Measurements from ENCODE around the gene EIF4A2.

Gene EIF4A2

GRCh38 chr3:186757686-186758220 lies 25.6 kb upstream of the EIF4A2 start:
- TF ChIP-seq, protein P1, sequence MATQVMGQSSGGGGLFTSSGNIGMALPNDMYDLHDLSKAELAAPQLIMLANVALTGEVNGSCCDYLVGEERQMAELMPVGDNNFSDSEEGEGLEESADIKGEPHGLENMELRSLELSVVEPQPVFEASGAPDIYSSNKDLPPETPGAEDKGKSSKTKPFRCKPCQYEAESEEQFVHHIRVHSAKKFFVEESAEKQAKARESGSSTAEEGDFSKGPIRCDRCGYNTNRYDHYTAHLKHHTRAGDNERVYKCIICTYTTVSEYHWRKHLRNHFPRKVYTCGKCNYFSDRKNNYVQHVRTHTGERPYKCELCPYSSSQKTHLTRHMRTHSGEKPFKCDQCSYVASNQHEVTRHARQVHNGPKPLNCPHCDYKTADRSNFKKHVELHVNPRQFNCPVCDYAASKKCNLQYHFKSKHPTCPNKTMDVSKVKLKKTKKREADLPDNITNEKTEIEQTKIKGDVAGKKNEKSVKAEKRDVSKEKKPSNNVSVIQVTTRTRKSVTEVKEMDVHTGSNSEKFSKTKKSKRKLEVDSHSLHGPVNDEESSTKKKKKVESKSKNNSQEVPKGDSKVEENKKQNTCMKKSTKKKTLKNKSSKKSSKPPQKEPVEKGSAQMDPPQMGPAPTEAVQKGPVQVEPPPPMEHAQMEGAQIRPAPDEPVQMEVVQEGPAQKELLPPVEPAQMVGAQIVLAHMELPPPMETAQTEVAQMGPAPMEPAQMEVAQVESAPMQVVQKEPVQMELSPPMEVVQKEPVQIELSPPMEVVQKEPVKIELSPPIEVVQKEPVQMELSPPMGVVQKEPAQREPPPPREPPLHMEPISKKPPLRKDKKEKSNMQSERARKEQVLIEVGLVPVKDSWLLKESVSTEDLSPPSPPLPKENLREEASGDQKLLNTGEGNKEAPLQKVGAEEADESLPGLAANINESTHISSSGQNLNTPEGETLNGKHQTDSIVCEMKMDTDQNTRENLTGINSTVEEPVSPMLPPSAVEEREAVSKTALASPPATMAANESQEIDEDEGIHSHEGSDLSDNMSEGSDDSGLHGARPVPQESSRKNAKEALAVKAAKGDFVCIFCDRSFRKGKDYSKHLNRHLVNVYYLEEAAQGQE (IDR thresholded peaks at IDR 0.05; ENCODE audit: low read depth) = no peak
- TF ChIP-seq CREB1 (IDR thresholded peaks at IDR 0.05; ENCODE audit: low read depth) = no peak
- no peak for TF ChIP-seq TAF1 (IDR thresholded peaks at IDR 0.05; ENCODE audit: low read depth)
- TF ChIP-seq EP300 (IDR thresholded peaks at IDR 0.05; ENCODE audit: borderline replicate concordance) = no peak
- no peak for TF ChIP-seq TEAD4 (IDR thresholded peaks at IDR 0.05)
- no peak for TF ChIP-seq YY1 (IDR thresholded peaks at IDR 0.05; ENCODE audit: low read depth)
- no peak for TF ChIP-seq CEBPB (IDR thresholded peaks at IDR 0.05)

DNA sequence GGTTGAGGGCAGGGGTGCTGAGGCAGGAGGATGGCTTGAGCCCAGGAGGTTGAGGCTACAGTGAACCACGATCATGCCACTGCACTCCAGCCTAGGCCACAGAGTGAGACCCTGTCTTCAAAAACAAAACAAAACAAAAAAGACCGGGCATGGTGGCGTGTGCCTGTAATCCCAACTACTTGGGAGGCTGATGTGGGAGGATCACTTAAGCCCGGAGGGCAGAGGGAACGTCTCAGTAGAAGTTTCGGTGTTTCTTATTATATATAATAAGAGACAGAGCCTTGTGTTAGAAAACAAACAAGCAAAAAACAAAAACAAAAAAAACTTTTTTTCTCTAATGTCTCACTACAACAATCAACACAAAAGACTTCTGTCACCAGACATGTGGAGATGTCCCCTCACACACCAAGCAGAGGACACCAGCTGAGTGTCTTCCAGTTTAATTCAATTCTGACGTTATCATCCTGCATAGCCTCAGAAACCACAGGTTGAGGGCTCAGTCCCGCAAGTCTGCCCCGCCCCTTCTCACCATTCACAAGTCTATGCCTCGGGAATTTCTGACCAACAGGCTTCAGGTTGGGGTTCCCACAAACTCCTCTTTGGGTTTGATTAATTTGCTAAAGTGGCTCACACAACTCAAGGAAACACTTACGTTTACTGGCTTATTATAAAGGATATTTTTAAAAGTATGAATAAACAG lies 24.0 kb upstream of the EIF4A2 start:
- TF ChIP-seq TAF1 (IDR thresholded peaks at IDR 0.05; ENCODE audit: low read depth) (no peak), TCF12 (IDR thresholded peaks at IDR 0.05; ENCODE audit: low read depth) (no peak)

GRCh38 chr3:186760141-186760833 lies 23.1 kb upstream of the EIF4A2 start:
- TF ChIP-seq, protein P1 (IDR thresholded peaks at IDR 0.05; ENCODE audit: low read depth) = no peak
- TF ChIP-seq USF1 (IDR thresholded peaks at IDR 0.05) (peak; percentile 4; the same call in 1 of the 2 replicates), RAD21 (IDR thresholded peaks at IDR 0.05; ENCODE audit: low read depth) (peak; percentile 8; the same call in 1 of the 2 replicates), MAX (IDR thresholded peaks at IDR 0.05) (peak; percentile 67), CEBPB (IDR thresholded peaks at IDR 0.05) (0 out of 2 replicates have a peak, but pooled peaks have one; percentile 4), TAF1 (IDR thresholded peaks at IDR 0.05; ENCODE audit: low read depth) (no peak), EP300 (IDR thresholded peaks at IDR 0.05; ENCODE audit: borderline replicate concordance) (peak; percentile 88), TEAD4 (IDR thresholded peaks at IDR 0.05) (peak; percentile 97), CREB1 (IDR thresholded peaks at IDR 0.05; ENCODE audit: low read depth) (no peak), YY1 (IDR thresholded peaks at IDR 0.05; ENCODE audit: low read depth) (peak; percentile 63), EGR1 (IDR thresholded peaks at IDR 0.05) (no peak), TCF12 (IDR thresholded peaks at IDR 0.05; ENCODE audit: low read depth) (peak; percentile 92), FOXM1 (IDR thresholded peaks at IDR 0.05; ENCODE audit: borderline replicate concordance, low read depth) (peak; percentile 57; the same call in 1 of the 2 replicates), NFIC (IDR thresholded peaks at IDR 0.05) (peak; percentile 72), ZBTB7A (IDR thresholded peaks at IDR 0.05; ENCODE audit: low read depth) (no peak)

GRCh38 chr3:186760897-186761447 lies 22.4 kb upstream of the EIF4A2 start:
- TF ChIP-seq EP300 (IDR thresholded peaks at IDR 0.05; ENCODE audit: borderline replicate concordance) (no peak), CREB1 (IDR thresholded peaks at IDR 0.05; ENCODE audit: low read depth) (no peak), USF1 (IDR thresholded peaks at IDR 0.05) (no peak), YY1 (IDR thresholded peaks at IDR 0.05; ENCODE audit: low read depth) (no peak), RAD21 (IDR thresholded peaks at IDR 0.05; ENCODE audit: low read depth) (no peak), NFIC (IDR thresholded peaks at IDR 0.05) (no peak)

- TF ChIP-seq TEAD4 (IDR thresholded peaks at IDR 0.05) (no peak), TAF1 (IDR thresholded peaks at IDR 0.05; ENCODE audit: low read depth) (no peak), FOXM1 (IDR thresholded peaks at IDR 0.05; ENCODE audit: borderline replicate concordance, low read depth) (no peak), EP300 (IDR thresholded peaks at IDR 0.05; ENCODE audit: borderline replicate concordance) (no peak), YY1 (IDR thresholded peaks at IDR 0.05; ENCODE audit: low read depth) (no peak)
- TF ChIP-seq, protein P1 (IDR thresholded peaks at IDR 0.05; ENCODE audit: low read depth) = no peak
Observed at GRCh38 chr3:186772281-186772694, 11.1 kb upstream of the EIF4A2 start.

All from Ishikawa (cell line).